Epithelial cell of proximal tubule (primary cell): ENCODE measurements around the gene OTUB1. TPM values are rescaled to one million over a fixed set of nuclear protein-coding genes. Genes with fewer than 3 reads are reported as not detected.

Experiments
- DNase-seq: peaks from one replicate; pipeline ENCODE4 v3.0.0-alpha.2; 2011; ENCODE audit warnings: low read depth
- H3K4me3 ChIP-seq: 2 replicates; pipeline ENCODE4 v1.5.1; 2011; ENCODE audit warnings: low read depth, mild to moderate bottlenecking, low read length
- total RNA-seq: library from RNA; depleted of rRNA; stranded (reverse); fragments of >200 nt; gene quantifications from 2 replicates; pipeline ENCODE4 v1.2.3, GENCODE V29; 2015
- TF ChIP-seq, protein P1 (sequence below): conservative IDR thresholded peaks from 2 replicates; pipeline ENCODE4 v1.5.1; 2012; ENCODE audit warnings: low read depth, mild to moderate bottlenecking, low read length

Gene OTUB1
- total RNA-seq, 1 donor from 2014 or later = 109 TPM

GRCh38 chr11:63996512-63996911, 10.3 kb downstream of the OTUB1 start:
- TF ChIP-seq, protein P1, sequence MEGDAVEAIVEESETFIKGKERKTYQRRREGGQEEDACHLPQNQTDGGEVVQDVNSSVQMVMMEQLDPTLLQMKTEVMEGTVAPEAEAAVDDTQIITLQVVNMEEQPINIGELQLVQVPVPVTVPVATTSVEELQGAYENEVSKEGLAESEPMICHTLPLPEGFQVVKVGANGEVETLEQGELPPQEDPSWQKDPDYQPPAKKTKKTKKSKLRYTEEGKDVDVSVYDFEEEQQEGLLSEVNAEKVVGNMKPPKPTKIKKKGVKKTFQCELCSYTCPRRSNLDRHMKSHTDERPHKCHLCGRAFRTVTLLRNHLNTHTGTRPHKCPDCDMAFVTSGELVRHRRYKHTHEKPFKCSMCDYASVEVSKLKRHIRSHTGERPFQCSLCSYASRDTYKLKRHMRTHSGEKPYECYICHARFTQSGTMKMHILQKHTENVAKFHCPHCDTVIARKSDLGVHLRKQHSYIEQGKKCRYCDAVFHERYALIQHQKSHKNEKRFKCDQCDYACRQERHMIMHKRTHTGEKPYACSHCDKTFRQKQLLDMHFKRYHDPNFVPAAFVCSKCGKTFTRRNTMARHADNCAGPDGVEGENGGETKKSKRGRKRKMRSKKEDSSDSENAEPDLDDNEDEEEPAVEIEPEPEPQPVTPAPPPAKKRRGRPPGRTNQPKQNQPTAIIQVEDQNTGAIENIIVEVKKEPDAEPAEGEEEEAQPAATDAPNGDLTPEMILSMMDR = no peak
- no peak overlapping the region for H3K4me3 ChIP-seq
- no peak for DNase-seq

GRCh38 chr11:63997104-63997700, 11.0 kb downstream of the OTUB1 start:
- DNase-seq = no peak
- TF ChIP-seq, protein P1 = no peak
- H3K4me3 ChIP-seq = no peak overlapping the region

GRCh38 chr11:63997801-63998337, 11.6 kb downstream of the OTUB1 start:
- TF ChIP-seq, protein P1 = no peak
- no peak overlapping the region for H3K4me3 ChIP-seq
- no peak for DNase-seq

GRCh38 chr11:63998558-63999348, 12.5 kb downstream of the OTUB1 start:
- H3K4me3 ChIP-seq = no peak overlapping the region
- DNase-seq = no peak
- TF ChIP-seq, protein P1 = no peak

DNA sequence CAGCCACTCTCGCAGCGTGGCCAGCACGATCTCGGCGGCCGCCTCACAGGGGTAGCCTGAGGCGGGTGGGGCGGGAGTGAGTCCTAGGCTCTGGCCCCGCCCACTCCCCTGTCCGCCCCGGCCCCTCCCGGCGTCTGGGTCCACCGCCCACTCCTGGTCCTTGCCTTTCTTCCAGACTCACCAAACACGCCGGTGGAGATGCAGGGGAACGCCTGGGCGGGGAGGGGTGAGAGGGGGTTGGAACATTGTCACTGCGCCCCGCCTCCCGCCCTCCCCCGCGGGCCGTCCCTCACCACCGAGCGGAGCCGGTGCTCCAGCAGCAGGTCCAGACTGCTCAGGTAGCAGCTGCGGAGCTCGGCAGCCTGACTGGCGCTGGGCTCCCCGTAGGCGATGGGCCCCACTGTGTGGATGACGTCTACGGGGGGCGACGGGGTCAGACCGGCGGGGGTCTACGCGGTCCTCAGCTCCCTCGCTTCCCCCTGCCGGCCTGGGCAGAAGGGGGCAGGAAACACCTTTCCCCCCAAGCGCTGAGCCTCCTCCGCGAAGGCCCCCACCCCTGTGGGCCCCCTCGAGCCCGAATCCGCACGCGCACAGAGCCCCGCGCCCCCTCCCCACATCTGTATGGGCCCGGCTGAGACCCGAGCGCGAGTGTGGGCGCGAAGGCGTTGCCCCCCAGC, 13.2 kb downstream of the OTUB1 start:
- no peak for DNase-seq
- H3K4me3 ChIP-seq = no peak overlapping the region
- TF ChIP-seq, protein P1 = no peak

- DNase-seq = no peak
- H3K4me3 ChIP-seq = peak overlapping the region; percentile 6
- TF ChIP-seq, protein P1 = peak; percentile 46
Measured at GRCh38 chr11:64000026-64000739, 13.9 kb downstream of the OTUB1 start.
